GM23338 (cell line): ENCODE measurements around the gene C8G. TPM values are rescaled to one million over a fixed set of nuclear protein-coding genes. Genes with fewer than 3 reads are reported as not detected.

Experiments
- ATAC-seq: fragments of 200-7000 bp; cut with Tn5 transposase; 3 replicates; pipeline ENCODE4 v1.9.1; 2020
- DNase-seq: peaks from one replicate; pipeline ENCODE4 v3.0.0-alpha.2; 2015; ENCODE audit warnings: low spot score
- H2AFZ ChIP-seq: fragments of 200-600 bp; sonication (generic); 2 replicates; pipeline ENCODE4 v1.8.0; 2016; ENCODE audit warnings: antibody characterized with exemption, mild to moderate bottlenecking, moderate library complexity
- H3F3A ChIP-seq: fragments of 200-600 bp; sonication (generic); replicated peaks from 2 replicates; pipeline ENCODE4 v1.8.0; 2017; ENCODE audit warnings: antibody characterized with exemption, mixed run types, low read depth
- H3K27ac ChIP-seq: fragments of 200-600 bp; sonication (generic); 2 replicates; pipeline ENCODE4 v1.6.1; 2016; ENCODE audit warnings: low read depth
- H3K27me3 ChIP-seq: fragments of 200-600 bp; sonication (generic); 2 replicates; pipeline ENCODE4 v1.8.0; 2016; ENCODE audit warnings: mild to moderate bottlenecking, mixed run types, moderate library complexity; ENCODE audit not compliant: insufficient read depth
- H3K36me3 ChIP-seq: fragments of 200-600 bp; sonication (generic); 2 replicates; pipeline ENCODE4 v1.8.0; 2016; ENCODE audit warnings: mild to moderate bottlenecking; ENCODE audit not compliant: insufficient read depth
- H3K4me1 ChIP-seq: fragments of 200-600 bp; sonication (generic); 2 replicates; pipeline ENCODE4 v1.8.0; 2016; ENCODE audit warnings: mild to moderate bottlenecking, moderate library complexity; ENCODE audit not compliant: insufficient read depth
- H3K4me2 ChIP-seq: fragments of 200-600 bp; sonication (generic); 2 replicates; pipeline ENCODE4 v1.7.1; 2017; ENCODE audit warnings: mixed run types
- H3K4me3 ChIP-seq: fragments of 200-600 bp; sonication (generic); 2 replicates; pipeline ENCODE4 v1.6.1; 2016; ENCODE audit warnings: mixed run types
- H3K79me2 ChIP-seq: fragments of 200-600 bp; sonication (generic); replicated peaks from 2 replicates; pipeline ENCODE4 v1.8.0; 2017; ENCODE audit warnings: mild to moderate bottlenecking; ENCODE audit not compliant: insufficient read depth
- H3K9me2 ChIP-seq: fragments of 200-600 bp; sonication (generic); 2 replicates; pipeline ENCODE4 v1.8.0; 2017; ENCODE audit not compliant: insufficient read depth
- H4K20me1 ChIP-seq: fragments of 200-600 bp; sonication (generic); replicated peaks from 2 replicates; pipeline ENCODE4 v1.8.0; 2017; ENCODE audit warnings: mild to moderate bottlenecking; ENCODE audit not compliant: insufficient read depth
- H3K27ac Mint-ChIP-seq: 2 replicates; pipeline ENCODE4 v1.8.0; 2020; ENCODE audit warnings: inconsistent platforms, mild to moderate bottlenecking, moderate library complexity, mixed read lengths
- H3K27me3 Mint-ChIP-seq: 3 replicates; pipeline ENCODE4 v1.8.0; 2022; ENCODE audit warnings: low read depth, mild to moderate bottlenecking, moderate library complexity, mixed read lengths, inconsistent platforms; ENCODE audit not compliant: insufficient read depth, poor library complexity
- H3K36me3 Mint-ChIP-seq: 3 replicates; pipeline ENCODE4 v1.8.0; 2021; ENCODE audit warnings: low read depth, mild to moderate bottlenecking, inconsistent platforms, moderate library complexity, mixed read lengths
- H3K4me1 Mint-ChIP-seq: 3 replicates; pipeline ENCODE4 v1.8.0; 2020; ENCODE audit warnings: mild to moderate bottlenecking, inconsistent platforms, mixed read lengths
- H3K4me3 Mint-ChIP-seq: 3 replicates; pipeline ENCODE4 v1.8.0; 2021; ENCODE audit warnings: moderate library complexity, mild to moderate bottlenecking, inconsistent platforms, mixed read lengths
- H3K9me3 Mint-ChIP-seq: 3 replicates; pipeline ENCODE4 v1.8.0; 2020; ENCODE audit warnings: moderate library complexity, mild to moderate bottlenecking, inconsistent platforms, mixed read lengths
- CREB1 ChIP-seq: fragments of 250-450 bp; sonication (Bioruptor Pico); IDR thresholded peaks from 2 replicates; pipeline ENCODE4 v1.5.0; 2020; ENCODE audit warnings: low read depth, mild to moderate bottlenecking, moderate library complexity
- EZH2 ChIP-seq: fragments of 200-600 bp; sonication (generic); IDR thresholded peaks from one replicate; pipeline ENCODE4 v1.8.0; 2017; ENCODE audit warnings: antibody characterized with exemption, mild to moderate bottlenecking, low read depth; ENCODE audit not compliant: unreplicated experiment
- NANOG ChIP-seq: IDR thresholded peaks from 2 replicates; pipeline ENCODE4 v1.6.1; 2016; ENCODE audit warnings: antibody characterized with exemption, borderline replicate concordance
- POLR2AphosphoS5 ChIP-seq: IDR thresholded peaks from 2 replicates; pipeline ENCODE4 v1.6.1; 2016; ENCODE audit warnings: antibody characterized with exemption, low read depth
- ZNF114 ChIP-seq: fragments of 250-450 bp; sonication (Bioruptor Pico); IDR thresholded peaks from 2 replicates; pipeline ENCODE4 v1.5.0; 2020; ENCODE audit warnings: mild to moderate bottlenecking, moderate library complexity
- ZNF331 ChIP-seq: fragments of 250-450 bp; sonication (Bioruptor Pico); IDR thresholded peaks from 2 replicates; pipeline ENCODE4 v1.5.0; 2020; ENCODE audit warnings: low read depth, mild to moderate bottlenecking, moderate library complexity
- polyA plus RNA-seq: library from polyadenylated mRNA; unstranded; fragments of >200 nt; fragmentation: Nextera tagmentation; extraction: Ambion mirVana; gene quantifications from 2 replicates; pipeline ENCODE4 v1.2.1, GENCODE V29; 2016
- total RNA-seq: library from RNA; depleted of rRNA; stranded (reverse); fragments of >200 nt; shearing (Covaris generic); gene quantifications from 2 replicates; pipeline ENCODE4 v1.2.3, GENCODE V29; 2014
- TF ChIP-seq, protein P1 (sequence below): IDR thresholded peaks from one replicate; pipeline ENCODE4 v1.6.1; 2018; ENCODE audit warnings: antibody characterized with exemption; ENCODE audit not compliant: unreplicated experiment
- TF ChIP-seq, protein P2 (sequence below), 2 experiments: fragments of 200-600 bp in 1 of 2; sonication (generic) in 1 of 2; conservative IDR thresholded peaks; 2 replicates each; pipeline versions ENCODE4 v1.5.1 to v1.6.1; 2016 to 2017; ENCODE audit warnings: antibody characterized with exemption in 2 of 2, low read depth in 2 of 2, mild to moderate bottlenecking in 2 of 2, moderate library complexity in 1 of 2
- TF ChIP-seq, protein P3 (sequence below): IDR thresholded peaks from 2 replicates; pipeline ENCODE4 v1.6.1; 2016; ENCODE audit warnings: antibody characterized with exemption

The C8G gene
- total and polyA plus RNA-seq, 2 experiments from 2014 or later, result not detected

DNA sequence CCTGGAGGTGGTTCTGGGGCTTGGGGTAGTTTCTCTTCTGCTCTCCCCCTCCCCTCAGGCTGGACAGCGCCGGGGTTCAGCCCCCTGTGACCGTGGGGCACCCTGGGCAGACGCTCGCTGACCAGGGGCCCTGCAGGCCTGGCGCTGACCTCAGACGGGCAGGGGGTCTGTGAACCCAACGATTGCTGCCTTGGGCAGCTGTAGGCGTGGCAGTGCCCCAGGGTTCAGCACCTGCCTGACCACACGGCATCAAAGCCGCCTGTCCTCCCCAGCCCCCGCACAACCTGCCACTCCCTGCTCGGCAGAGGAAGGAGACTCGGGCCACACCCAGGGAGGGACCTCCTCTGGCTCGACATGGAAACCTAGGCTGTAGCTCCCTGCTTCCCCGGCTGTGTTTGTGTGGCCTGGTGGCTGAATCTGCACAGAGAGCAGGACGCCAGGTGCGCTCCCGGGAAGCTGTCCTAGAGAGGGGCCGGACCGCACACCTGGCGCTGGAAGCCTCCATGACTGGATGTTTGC is 19.2 kb downstream of the C8G start:
- TF ChIP-seq, protein P1, sequence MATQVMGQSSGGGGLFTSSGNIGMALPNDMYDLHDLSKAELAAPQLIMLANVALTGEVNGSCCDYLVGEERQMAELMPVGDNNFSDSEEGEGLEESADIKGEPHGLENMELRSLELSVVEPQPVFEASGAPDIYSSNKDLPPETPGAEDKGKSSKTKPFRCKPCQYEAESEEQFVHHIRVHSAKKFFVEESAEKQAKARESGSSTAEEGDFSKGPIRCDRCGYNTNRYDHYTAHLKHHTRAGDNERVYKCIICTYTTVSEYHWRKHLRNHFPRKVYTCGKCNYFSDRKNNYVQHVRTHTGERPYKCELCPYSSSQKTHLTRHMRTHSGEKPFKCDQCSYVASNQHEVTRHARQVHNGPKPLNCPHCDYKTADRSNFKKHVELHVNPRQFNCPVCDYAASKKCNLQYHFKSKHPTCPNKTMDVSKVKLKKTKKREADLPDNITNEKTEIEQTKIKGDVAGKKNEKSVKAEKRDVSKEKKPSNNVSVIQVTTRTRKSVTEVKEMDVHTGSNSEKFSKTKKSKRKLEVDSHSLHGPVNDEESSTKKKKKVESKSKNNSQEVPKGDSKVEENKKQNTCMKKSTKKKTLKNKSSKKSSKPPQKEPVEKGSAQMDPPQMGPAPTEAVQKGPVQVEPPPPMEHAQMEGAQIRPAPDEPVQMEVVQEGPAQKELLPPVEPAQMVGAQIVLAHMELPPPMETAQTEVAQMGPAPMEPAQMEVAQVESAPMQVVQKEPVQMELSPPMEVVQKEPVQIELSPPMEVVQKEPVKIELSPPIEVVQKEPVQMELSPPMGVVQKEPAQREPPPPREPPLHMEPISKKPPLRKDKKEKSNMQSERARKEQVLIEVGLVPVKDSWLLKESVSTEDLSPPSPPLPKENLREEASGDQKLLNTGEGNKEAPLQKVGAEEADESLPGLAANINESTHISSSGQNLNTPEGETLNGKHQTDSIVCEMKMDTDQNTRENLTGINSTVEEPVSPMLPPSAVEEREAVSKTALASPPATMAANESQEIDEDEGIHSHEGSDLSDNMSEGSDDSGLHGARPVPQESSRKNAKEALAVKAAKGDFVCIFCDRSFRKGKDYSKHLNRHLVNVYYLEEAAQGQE, result peak; percentile 29
- no peak for TF ChIP-seq ZNF331 (CRISPR knock-in tag)
- H3K79me2 ChIP-seq, result no peaks in the 10 kb centered on the region
- no peak for DNase-seq
- Mint-ChIP-seq H3K9me3 (no peaks in the 10 kb centered on the region; the same call in 2 of the 3 replicates), H3K27me3 (peaks cover 4% of the 10 kb centered on the region), H3K4me1 (peaks cover 9% of the 10 kb centered on the region), H3K36me3 (no peaks in the 10 kb centered on the region), H3K27ac (no peak overlapping the region), H3K4me3 (no peak overlapping the region)
- peaks cover 9% of the 10 kb centered on the region for H3K4me1 ChIP-seq
- H4K20me1 ChIP-seq, result no peaks in the 10 kb centered on the region
- H3K27ac ChIP-seq, result no peak overlapping the region
- no peak overlapping the region for H2AFZ ChIP-seq
- H3K4me2 ChIP-seq, result no peak overlapping the region
- H3K27me3 ChIP-seq, result no peaks in the 10 kb centered on the region
- no peaks in the 10 kb centered on the region for H3F3A ChIP-seq
- no peak; the same call in 2 of the 3 replicates for ATAC-seq
- no peaks in the 10 kb centered on the region for H3K9me2 ChIP-seq
- no peaks in the 10 kb centered on the region for H3K36me3 ChIP-seq
- no peak overlapping the region for H3K4me3 ChIP-seq

DNA sequence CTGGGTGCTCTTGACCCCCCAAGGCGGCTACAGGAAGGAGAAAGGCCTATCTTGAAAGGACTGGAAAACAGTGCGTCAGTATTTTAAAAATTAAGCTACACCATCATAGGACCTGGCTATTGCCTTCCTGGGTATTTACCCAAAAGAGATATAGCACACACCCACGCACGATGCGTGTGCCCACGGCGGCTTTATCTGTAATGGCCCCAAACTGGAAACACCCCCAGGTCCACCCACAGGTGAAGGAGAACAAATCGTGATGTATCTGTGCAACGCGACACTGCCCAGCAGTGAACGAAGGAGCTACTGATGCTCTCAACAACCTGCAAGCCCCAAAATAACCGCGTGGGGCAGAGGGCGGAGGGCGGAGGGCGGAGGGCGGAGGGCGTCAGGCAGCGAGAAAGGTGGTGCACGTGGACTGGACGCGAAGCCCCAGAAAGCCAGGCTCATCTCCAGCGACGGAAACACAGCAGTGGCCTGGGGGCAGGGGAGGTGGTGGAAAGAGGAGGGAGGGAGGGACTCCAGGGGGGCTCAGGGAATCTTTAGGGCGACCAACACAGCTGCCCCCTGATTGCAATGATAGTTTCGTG is 19.9 kb downstream of the C8G start:
- Histone ChIP-seq H4K20me1 (no peaks in the 10 kb centered on the region), H3K79me2 (no peaks in the 10 kb centered on the region), H3K4me2 (no peak overlapping the region), H3F3A (no peaks in the 10 kb centered on the region), H3K4me3 (no peak overlapping the region), H3K27me3 (no peaks in the 10 kb centered on the region), H3K36me3 (no peaks in the 10 kb centered on the region), H3K27ac (no peak overlapping the region), H2AFZ (no peak overlapping the region), H3K9me2 (no peaks in the 10 kb centered on the region), H3K4me1 (peaks cover 9% of the 10 kb centered on the region)
- H3K27me3 Mint-ChIP-seq, result peaks cover 4% of the 10 kb centered on the region
- no peak overlapping the region for H3K4me3 Mint-ChIP-seq
- no peak overlapping the region for H3K27ac Mint-ChIP-seq
- DNase-seq (no peak), ATAC-seq (no peak)
- no peaks in the 10 kb centered on the region; the same call in 2 of the 3 replicates for H3K9me3 Mint-ChIP-seq
- peaks cover 9% of the 10 kb centered on the region for H3K4me1 Mint-ChIP-seq
- no peaks in the 10 kb centered on the region for H3K36me3 Mint-ChIP-seq
- TF ChIP-seq, protein P2, sequence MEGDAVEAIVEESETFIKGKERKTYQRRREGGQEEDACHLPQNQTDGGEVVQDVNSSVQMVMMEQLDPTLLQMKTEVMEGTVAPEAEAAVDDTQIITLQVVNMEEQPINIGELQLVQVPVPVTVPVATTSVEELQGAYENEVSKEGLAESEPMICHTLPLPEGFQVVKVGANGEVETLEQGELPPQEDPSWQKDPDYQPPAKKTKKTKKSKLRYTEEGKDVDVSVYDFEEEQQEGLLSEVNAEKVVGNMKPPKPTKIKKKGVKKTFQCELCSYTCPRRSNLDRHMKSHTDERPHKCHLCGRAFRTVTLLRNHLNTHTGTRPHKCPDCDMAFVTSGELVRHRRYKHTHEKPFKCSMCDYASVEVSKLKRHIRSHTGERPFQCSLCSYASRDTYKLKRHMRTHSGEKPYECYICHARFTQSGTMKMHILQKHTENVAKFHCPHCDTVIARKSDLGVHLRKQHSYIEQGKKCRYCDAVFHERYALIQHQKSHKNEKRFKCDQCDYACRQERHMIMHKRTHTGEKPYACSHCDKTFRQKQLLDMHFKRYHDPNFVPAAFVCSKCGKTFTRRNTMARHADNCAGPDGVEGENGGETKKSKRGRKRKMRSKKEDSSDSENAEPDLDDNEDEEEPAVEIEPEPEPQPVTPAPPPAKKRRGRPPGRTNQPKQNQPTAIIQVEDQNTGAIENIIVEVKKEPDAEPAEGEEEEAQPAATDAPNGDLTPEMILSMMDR (conservative IDR thresholded peaks at IDR 0.05; ENCODE audit: low read depth in 2 of 2), result no peak
- no peak for TF ChIP-seq ZNF114 (CRISPR knock-in tag)
- TF ChIP-seq ZNF331 (CRISPR knock-in tag), result no peak
- TF ChIP-seq CREB1 (CRISPR knock-in tag), result no peak
- TF ChIP-seq, protein P3, sequence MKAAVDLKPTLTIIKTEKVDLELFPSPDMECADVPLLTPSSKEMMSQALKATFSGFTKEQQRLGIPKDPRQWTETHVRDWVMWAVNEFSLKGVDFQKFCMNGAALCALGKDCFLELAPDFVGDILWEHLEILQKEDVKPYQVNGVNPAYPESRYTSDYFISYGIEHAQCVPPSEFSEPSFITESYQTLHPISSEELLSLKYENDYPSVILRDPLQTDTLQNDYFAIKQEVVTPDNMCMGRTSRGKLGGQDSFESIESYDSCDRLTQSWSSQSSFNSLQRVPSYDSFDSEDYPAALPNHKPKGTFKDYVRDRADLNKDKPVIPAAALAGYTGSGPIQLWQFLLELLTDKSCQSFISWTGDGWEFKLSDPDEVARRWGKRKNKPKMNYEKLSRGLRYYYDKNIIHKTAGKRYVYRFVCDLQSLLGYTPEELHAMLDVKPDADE, result no peak
- TF ChIP-seq EZH2, result no peak
- TF ChIP-seq NANOG, result no peak
- no peak for TF ChIP-seq POLR2AphosphoS5
